HG02610 (cell line): ENCODE data around the gene MSANTD7.

Source experiments
- ATAC-seq: cut with Tn5 transposase; IDR thresholded peaks from one replicate; pipeline ENCODE4 v1.9.1; 2021; ENCODE audit warnings: mild to moderate bottlenecking, moderate library complexity; ENCODE audit not compliant: unreplicated experiment

MSANTD7 gene

GRCh38 chr10:14879928-14880193 is 41.8 kb downstream of the MSANTD7 start:
- no peak for ATAC-seq

GRCh38 chr10:14880229-14880628 is 42.1 kb downstream of the MSANTD7 start:
- no peak for ATAC-seq

GRCh38 chr10:14884082-14884481 is 46.0 kb downstream of the MSANTD7 start:
- ATAC-seq, result no peak
